Suprapubic skin (tissue), 3 donors: Measurements from ENCODE around the gene ARL14.

Experiments
- EP300 ChIP-seq: sonication (generic); formaldehyde crosslinking; IDR thresholded peaks from one replicate; pipeline ENCODE4 v1.6.1; 2017; ENCODE audit warnings: antibody characterized with exemption
- TF ChIP-seq, protein P1 (sequence below), 2 donors: fragments of 200-600 bp in 1 of 2; fragments of 450-650 bp in 1 of 2; sonication (generic) in 1 of 2; IDR thresholded peaks; one replicate each; pipeline ENCODE4 v1.5.1; 2016 to 2019; ENCODE audit warnings: antibody characterized with exemption in 2 of 2, mild to moderate bottlenecking in 1 of 2, moderate library complexity in 1 of 2

DNA sequence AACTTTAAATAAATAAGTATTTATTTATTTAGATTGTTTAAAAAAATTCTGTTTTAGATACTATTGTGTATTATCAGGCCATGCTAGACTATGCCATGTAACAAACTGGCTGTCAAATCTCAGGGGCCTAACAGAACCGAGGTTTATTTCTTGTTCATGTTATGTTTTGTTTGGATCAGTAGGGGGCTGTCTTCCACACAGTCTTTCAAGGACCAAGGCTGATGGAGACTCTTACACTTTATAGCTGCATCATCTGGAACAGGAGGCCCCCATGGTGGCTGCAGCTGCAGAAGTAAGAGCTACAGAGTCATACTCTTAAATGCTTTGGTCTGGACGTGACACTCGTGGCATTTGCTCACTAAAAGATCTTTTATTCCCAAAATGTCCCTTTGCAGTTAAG lies 33.0 kb upstream of the ARL14 start:
- TF ChIP-seq, protein P1, sequence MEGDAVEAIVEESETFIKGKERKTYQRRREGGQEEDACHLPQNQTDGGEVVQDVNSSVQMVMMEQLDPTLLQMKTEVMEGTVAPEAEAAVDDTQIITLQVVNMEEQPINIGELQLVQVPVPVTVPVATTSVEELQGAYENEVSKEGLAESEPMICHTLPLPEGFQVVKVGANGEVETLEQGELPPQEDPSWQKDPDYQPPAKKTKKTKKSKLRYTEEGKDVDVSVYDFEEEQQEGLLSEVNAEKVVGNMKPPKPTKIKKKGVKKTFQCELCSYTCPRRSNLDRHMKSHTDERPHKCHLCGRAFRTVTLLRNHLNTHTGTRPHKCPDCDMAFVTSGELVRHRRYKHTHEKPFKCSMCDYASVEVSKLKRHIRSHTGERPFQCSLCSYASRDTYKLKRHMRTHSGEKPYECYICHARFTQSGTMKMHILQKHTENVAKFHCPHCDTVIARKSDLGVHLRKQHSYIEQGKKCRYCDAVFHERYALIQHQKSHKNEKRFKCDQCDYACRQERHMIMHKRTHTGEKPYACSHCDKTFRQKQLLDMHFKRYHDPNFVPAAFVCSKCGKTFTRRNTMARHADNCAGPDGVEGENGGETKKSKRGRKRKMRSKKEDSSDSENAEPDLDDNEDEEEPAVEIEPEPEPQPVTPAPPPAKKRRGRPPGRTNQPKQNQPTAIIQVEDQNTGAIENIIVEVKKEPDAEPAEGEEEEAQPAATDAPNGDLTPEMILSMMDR (IDR thresholded peaks at IDR 0.05): no peak
- TF ChIP-seq EP300: no peak
